Vagina (tissue), 2 donors: ENCODE data around the gene HMGN2.

ENCODE experiments used
- CTCF ChIP-seq, 3 experiments: fragments of 450-650 bp in 2 of 3; fragments of 200-600 bp in 1 of 3; sonication (generic) in 1 of 3; IDR thresholded peaks; one replicate each; pipeline ENCODE4 v1.5.1; 2017 to 2019; ENCODE audit warnings: antibody characterized with exemption in 3 of 3, mild to moderate bottlenecking in 2 of 3, moderate library complexity in 2 of 3
- POLR2AphosphoS5 ChIP-seq, 2 donors: sonication (generic); formaldehyde crosslinking; IDR thresholded peaks; one replicate each; pipeline ENCODE4 v1.9.0; 2017; ENCODE audit warnings: antibody characterized with exemption in 2 of 2, mild to moderate bottlenecking in 2 of 2, low read depth in 1 of 2; ENCODE audit not compliant: insufficient read depth in 1 of 2

DNA sequence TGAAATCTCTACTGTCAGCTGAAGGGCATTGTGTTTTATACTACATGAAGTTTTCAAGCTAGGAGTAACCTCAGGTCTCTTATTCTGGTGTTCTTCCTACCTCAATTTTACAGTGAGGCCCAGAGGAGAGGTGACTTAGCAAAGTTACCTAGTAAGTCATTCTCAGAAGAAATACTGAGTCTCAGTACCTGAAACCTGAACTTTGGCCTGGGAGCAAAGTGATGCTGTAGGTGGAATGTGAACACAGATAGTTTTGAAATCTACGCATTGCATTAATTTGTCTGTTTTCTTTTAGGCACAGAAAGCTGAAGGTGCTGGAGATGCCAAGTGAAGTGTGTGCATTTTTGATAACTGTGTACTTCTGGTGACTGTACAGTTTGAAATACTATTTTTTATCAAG is 2.6 kb downstream of the HMGN2 start:
- TF ChIP-seq CTCF (IDR thresholded peaks at IDR 0.05) (no peak), POLR2AphosphoS5 (IDR thresholded peaks at IDR 0.05; ENCODE audit: insufficient read depth in 1 of 2, low read depth in 1 of 2) (no peak)
